CD4-positive, alpha-beta T cell treated with Interleukin-4 for 4 hours (primary cell): ENCODE results near the gene TMUB2.
"Not testable (repeated sequence)": the region's sequence is repeated elsewhere in the genome, so short reads cannot be mapped to it uniquely, and the experiment has no call there.

Experiments
- DNase-seq: peaks from one replicate; pipeline ENCODE4 v3.0.0-alpha.2; 2020

TMUB2 gene

DNA sequence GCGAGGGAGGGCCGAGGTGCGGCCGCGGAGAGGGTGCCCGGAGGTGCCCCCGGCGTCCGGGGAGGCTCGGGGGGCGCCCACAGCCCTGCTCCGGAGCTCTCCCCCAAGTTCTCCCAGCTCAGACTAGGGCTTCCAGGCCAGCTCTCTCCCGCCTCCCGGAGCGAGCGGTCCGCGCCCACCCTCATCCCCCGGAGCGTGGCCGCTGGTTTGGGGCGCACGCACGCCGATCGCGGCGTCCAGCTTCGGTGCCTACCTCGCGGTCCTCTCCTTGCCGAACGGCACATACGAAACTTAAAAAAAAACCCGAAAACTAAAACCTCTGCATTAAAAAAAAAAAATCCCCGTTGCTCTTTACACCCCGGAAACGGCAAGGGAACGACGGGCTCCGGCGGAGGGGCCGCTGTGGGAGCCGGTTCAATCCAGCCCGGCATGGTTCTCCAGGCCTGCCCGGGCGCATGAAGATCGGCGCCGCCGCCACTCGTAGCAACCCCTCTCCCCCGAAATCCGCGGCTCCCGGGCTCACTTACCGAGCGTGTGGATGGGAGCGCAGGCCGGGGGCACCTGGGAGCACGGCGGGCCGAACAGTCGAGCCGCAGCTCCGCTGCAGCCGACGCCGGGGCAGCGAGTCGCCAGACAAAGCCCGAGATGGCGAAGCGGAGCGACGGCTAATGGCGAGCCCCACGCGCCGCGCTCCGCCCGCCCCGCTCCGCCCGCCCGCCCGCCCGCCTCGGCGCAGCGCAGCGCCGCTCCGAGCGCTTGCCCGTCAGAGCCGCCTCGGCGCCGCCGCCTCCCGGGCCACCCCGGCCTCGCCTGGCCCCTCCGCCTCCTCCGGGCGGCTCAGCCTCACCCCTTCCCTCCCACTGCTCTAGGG lies 33.7 kb downstream of the TMUB2 start:
- DNase-seq, result peak; percentile 40

DNA sequence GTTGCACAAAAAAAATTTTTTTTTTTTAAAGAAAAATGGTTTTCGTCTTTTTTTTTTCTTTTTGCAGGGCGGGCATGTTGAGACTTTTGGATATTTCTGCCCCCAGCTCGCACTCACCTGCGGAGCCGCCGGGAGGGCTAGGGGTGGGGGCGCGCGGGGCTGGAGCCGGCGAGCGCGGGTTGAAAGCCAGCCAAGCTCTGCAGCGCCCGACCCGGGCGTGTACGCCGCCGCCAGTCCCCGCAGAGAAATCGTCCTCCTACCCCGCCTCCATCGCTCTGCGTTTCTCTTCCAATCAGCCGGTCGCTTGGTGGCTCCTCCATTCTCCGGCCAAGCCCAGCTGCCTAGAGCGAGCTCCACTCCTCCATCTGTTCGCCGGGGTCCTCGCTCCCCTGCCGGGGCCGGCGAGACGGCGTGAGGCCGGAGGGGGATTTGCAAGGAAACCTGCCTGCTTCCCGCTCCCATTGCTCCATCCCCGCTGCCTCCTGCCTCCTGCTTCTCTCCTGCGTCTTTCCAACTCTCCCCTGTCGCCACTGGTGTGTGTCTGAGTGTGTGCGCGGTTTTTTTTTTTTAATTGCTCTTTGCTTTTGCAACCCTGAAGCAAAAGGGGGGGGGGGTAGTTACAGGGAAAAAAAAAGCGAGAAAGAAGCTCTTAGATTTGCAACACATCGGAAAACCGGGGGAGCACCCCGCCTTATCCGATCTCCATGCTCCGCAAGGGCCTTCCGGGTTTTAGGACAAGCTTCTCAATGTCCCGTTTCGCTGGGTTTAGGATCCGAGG lies 34.5 kb downstream of the TMUB2 start:
- DNase-seq, result peak; percentile 52

DNA sequence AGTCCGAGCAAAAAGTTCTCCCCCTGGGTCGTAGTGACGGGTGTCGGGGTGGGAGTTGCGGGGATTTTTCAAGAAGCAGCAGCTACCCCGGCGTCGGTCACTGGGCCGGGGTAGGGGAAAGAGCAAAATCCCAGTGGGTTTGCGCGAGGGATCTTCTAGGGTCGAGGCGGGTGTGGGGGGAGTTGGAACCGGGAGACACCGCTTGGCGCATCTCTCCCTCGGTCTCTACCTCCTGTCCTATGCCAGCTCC lies 35.0 kb downstream of the TMUB2 start:
- no peak for DNase-seq

DNA sequence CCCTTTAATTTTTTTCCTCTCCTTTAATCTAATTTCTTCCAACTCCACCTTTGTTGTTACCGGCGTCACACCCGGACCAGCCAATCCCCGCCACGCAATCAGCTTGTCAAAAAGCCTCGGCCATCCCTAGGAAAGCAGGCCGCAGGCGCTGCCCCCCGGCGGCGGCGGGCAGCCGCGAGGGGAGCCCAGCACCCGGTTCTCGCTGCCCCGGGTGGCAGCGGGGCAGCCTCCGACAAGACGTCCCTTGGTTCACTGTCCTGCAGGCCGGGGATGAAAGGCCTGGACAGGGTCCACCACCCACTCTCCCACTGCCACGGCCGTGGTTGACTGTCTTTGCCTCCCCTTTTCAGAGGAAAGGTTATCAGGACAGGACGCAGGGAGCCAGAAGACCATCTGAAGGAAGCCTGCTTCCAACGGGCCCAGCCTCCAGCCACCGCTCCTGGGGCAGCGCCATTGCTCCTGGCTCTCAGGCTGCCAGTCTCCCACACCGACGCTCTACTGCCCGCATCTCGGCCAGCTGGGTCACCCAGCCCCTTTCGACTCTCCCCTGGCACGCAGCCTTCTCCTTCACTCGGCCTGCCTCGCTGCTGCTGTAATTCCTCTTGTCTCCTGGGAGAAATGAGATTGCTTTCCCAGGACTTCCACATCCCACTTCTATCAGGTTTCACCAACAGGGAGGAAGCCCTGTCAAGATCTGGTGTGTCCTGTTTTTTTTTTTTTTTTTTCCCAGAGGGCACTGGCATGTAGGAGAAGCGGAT lies 35.5 kb downstream of the TMUB2 start:
- DNase-seq, result peak; percentile 47

DNA sequence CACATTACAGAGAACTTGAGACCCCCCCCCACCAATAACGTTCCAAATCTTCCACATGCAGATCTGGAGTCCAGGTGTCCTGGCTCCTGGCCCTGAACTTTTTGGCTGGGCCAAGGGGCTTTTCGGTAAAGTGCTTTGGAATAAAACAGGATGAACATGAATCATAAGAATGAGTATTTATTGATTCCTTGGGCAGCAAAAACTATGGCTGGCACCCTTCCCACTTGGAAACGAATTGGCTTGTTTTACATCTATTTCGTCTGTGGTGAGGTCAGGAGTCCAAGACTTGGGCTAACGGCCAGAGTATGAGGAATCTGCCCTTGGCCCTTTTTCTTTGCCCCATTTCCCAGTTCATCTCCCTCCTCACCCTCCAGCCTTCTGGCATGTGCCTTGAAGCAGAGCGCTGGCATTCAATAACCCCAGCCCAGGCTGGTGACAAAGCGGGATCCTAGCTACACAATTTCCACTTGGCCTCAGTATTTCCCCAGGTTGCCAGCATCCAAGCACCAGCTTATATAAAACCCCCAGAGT lies 36.8 kb downstream of the TMUB2 start:
- DNase-seq, result no peak

DNA sequence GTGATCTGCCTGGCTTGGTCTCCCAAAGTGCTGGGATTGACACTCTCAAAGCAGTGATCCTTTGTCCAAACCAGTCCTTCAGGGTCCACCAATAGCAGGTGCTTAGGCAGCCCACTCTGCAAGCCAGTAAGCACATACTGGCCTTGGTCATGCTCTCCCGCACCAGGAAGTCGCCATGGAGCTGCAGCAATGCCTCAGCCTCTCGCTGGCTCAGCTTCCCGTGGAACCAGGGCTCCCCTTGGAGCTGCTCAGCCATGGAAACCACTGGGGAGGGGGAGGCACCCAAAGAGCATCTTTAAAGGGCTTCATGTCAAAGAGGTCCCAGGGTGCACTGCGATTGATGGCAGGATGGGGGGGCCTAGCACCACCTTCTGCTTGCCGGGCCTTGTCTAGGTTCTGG lies 42.3 kb downstream of the TMUB2 start:
- DNase-seq, result no peak

DNA sequence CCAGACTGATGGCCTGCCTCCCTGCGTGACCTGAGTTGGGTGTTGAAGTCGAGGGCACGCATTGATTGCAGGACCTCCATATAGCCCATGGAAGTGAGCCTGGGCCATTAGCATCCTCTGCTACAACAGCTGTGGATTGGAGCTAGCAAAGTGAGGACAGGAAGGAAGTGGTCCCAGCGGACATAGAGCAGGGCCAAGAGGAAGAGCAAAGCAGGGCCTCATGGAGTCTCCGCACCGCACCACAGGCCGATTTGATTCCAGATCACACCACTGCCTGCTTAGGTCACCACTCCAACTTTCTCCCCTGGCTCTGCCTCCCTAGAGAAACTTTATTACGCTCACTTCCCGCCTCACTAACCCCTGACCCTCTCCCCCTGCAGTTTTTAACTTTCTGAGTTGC lies 43.4 kb downstream of the TMUB2 start:
- DNase-seq, result no peak

DNA sequence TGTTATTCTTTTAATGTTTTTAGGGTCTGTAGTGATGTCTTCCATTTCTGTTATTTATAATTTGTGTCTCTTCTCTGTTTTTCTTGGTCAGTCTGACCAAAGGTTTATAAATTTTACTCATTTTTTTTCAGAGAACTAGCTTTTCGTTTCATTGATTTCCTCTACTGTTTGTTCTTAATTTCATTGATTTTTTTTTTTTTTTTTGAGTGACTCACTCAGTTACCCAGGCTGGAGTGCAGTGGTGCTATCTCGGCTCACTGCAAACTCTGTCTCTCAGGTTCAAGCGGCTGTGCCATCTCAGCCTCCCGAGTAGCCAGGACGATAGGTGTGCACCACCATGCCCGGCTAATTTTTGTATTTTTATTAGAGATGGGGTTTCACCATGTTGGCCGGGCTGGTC lies 45.3 kb downstream of the TMUB2 start:
- no peak for DNase-seq

DNA sequence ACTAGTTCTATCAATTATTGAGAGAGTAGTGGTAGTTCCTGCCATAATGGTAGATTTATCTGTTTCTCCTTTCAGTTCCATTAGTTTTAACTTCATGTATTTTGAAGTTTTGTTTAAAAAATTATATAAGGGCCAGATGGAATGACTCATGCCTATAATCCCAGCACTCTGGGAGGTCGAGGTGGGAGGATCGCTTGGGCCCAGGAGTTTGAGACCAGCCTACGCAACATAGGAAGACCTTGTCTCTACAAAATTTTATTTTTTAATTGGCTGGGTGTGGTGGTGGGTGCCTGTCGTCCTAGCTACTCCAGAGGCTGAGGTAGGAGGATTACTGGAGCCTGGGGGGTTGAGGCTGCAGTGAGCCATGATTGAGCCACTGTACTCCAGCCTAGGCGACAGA lies 46.8 kb downstream of the TMUB2 start:
- DNase-seq, result no peak

DNA sequence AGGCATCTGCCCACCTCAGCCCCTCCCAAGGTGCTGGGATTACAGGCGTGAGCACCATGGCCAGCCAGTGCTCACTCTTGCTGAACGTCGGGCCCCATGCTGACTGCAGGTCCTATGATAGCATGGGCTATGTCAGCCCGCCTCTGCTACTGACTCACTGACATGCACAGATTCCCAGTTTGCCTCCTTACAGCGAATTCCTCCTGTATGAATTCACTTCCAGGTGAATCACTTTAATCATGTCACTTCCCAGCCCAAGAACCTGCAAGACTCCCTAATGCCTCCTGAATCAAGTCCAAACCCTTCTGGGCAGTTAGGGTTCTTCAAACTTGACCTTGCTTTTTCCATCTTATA lies 48.8 kb downstream of the TMUB2 start:
- DNase-seq, result no peak

DNA sequence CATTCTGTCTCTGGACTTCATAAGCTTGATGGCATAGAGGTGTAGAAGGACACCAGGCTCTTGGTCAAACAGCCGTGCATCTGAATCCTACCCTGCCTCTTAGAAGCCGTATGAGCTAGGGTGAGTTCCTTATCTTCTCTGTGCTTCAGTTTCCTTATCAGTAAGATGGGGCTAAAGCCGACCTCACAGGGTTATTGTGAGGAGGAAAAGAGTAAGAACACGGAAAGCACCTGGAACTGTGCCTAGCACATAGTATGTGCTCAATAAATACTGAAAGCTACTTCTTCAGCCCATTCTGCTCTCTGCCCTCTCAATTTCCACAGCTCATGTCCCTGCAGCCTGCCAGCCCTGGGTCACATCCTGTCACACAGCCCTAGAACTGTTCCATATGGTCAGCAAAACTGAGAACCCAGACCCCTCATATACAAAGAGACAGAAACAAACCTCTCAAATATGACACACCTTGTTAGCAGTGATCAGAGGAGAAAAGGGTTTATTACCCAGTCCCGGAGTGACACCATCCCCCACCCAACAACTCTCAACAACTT lies 49.7 kb downstream of the TMUB2 start:
- no peak for DNase-seq

DNA sequence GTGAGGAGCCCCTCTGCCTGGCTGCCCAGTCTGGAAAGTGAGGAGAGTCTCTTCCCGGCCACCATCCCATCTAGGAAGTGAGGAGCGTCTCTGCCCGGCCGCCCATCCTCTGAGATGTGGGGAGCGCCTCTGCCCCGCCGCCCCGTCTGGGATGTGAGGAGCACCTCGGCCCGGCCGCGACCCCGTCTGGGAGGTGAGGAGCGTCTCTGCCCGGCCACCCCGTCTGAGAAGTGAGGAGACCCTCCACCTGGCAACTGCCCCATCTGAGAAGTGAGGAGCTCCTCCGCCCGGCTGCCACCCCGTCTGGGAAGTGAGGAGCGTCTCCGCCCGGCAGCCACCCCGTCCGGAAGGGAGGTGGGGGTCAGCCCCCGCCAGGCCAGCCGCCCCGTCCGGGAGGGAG lies 51.1 kb downstream of the TMUB2 start:
- not testable (repeated sequence) for DNase-seq

DNA sequence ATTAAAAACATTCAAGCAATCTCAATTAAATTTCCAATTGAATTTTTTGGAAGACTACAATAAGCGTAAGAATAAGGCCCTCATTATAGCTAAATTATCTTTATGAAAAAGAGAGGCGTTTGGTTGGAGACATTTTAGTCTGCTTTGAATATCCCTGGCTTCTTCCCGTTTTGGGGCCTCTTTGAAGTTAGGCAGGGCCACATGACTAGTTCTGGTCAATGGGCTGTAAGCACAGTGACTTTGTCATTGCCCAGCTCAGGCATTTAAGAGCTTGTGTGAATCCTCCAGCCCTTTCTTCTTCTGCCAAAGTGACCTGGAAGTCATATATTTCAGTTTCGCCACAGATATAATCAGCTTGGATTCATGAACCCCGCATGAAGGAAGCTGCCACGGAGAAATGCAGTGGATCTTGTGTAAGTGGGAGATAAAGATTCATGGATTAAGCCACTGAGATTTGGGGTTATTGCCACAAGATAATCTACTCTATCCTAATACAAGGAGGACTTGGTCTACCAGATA lies 54.4 kb downstream of the TMUB2 start:
- no peak for DNase-seq
